Fibroblast of lung (primary cell): ENCODE results near the gene FBXW11. TPM values are rescaled to one million over a fixed set of nuclear protein-coding genes. Genes with fewer than 3 reads are reported as not detected.

Source experiments
- DNase-seq, 2 donors: peaks; one replicate each; pipeline versions ENCODE4 v3.0.0 to v3.0.0-alpha.2; 2010; ENCODE audit warnings: low read depth in 2 of 2
- H2AFZ ChIP-seq: 2 replicates; pipeline ENCODE4 v1.5.1; 2012; ENCODE audit warnings: low read length, control low read depth, inconsistent platforms
- H3K27ac ChIP-seq: 2 replicates; pipeline ENCODE4 v1.5.1; 2011; ENCODE audit warnings: low read length, control low read depth; ENCODE audit not compliant: insufficient read depth
- H3K27me3 ChIP-seq: 2 replicates; pipeline ENCODE4 v1.5.1; 2011; ENCODE audit warnings: mild to moderate bottlenecking, low read length; ENCODE audit not compliant: control insufficient read depth, insufficient read depth
- H3K36me3 ChIP-seq: 2 replicates; pipeline ENCODE4 v1.5.1; 2011; ENCODE audit warnings: low read length; ENCODE audit not compliant: control insufficient read depth, insufficient read depth
- H3K4me1 ChIP-seq: 2 replicates; pipeline ENCODE4 v1.5.1; 2011; ENCODE audit warnings: low read length; ENCODE audit not compliant: control insufficient read depth, insufficient read depth; ENCODE audit errors: extremely low read depth
- H3K4me2 ChIP-seq: 2 replicates; pipeline ENCODE4 v1.5.1; 2011; ENCODE audit warnings: low read length, control low read depth; ENCODE audit not compliant: insufficient read depth; ENCODE audit errors: extremely low read depth
- H3K4me3 ChIP-seq, 4 experiments: fragments of 200-600 bp in 1 of 4; sonication (generic) in 1 of 4; replicated peaks in 1 of 4; 2 replicates each; pipeline ENCODE4 v1.5.1; 2011 to 2016; ENCODE audit warnings: low read length in 4 of 4, low read depth in 3 of 4, mild to moderate bottlenecking in 3 of 4, control low read depth in 2 of 4, inconsistent platforms in 1 of 4, mixed read lengths in 1 of 4; ENCODE audit not compliant: insufficient read depth in 1 of 4; ENCODE audit errors: control extremely low read depth in 1 of 4
- H3K79me2 ChIP-seq: 2 replicates; pipeline ENCODE4 v1.5.1; 2012; ENCODE audit warnings: mild to moderate bottlenecking, low read length, inconsistent platforms; ENCODE audit not compliant: control insufficient read depth, insufficient read depth
- H3K9ac ChIP-seq: 2 replicates; pipeline ENCODE4 v1.5.1; 2011; ENCODE audit warnings: mild to moderate bottlenecking, low read length, control low read depth; ENCODE audit not compliant: insufficient read depth
- H3K9me3 ChIP-seq: 2 replicates; pipeline ENCODE4 v1.5.1; 2012; ENCODE audit warnings: low read depth, low read length; ENCODE audit not compliant: control insufficient read depth, insufficient read depth
- H4K20me1 ChIP-seq: 2 replicates; pipeline ENCODE4 v1.5.1; 2011; ENCODE audit warnings: low read length; ENCODE audit not compliant: control insufficient read depth, insufficient read depth; ENCODE audit errors: extremely low read depth
- EZH2 ChIP-seq: IDR thresholded peaks from 2 replicates; pipeline ENCODE4 v1.5.1; 2012; ENCODE audit warnings: low read length, control low read depth, mild to moderate bottlenecking; ENCODE audit errors: missing control alignments
- polyA plus RNA-seq, 2 donors: library from polyadenylated mRNA; depleted of rRNA in 1 of 2; stranded (reverse) in 1 of 2; unstranded in 1 of 2; fragments of >200 nt; gene quantifications; 2 replicates each; pipeline ENCODE4 v1.2.1, GENCODE V29; 2011 to 2012; ENCODE audit warnings: missing spikeins in 1 of 2
- total RNA-seq: library from RNA; depleted of rRNA; stranded (reverse); fragments of >200 nt; gene quantifications from 2 replicates; pipeline ENCODE4 v1.2.1, GENCODE V29; 2014
- TF ChIP-seq, protein P1 (sequence below), 2 donors: IDR thresholded peaks in 1 of 2; conservative IDR thresholded peaks in 1 of 2; 1 replicate in 1 of 2; 2 replicates in 1 of 2; pipeline ENCODE4 v1.5.1; 2011 to 2012; ENCODE audit warnings: low read length in 2 of 2, control low read depth in 1 of 2, inconsistent platforms in 1 of 2, low read depth in 1 of 2, mild to moderate bottlenecking in 1 of 2

FBXW11 gene
- total and polyA plus RNA-seq, 2 donors (not counting 1 experiment from before 2014, with no cell fraction given): 52.6 to 113 TPM

DNA sequence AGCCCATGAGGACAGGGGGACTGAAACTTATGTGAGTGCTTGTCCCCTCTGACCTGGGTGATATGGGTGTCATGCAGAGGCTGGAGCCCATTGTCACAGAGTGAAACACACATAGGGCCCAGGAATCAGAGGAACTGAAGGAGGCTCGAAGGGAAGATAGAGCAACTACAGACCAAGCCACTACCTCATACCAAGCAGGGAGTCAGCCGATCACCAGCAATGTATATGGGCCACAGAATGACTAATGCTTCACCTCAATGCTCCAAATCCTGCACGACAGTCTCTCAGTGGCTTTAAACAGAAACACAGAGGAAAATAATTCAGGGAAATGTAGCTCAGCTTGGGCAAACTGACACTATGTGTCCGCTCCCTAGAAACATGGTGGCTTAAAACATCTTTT lies 8.9 kb upstream of the FBXW11 start:
- H3K27ac ChIP-seq: no peak overlapping the region
- H3K9me3 ChIP-seq: no peaks in the 10 kb centered on the region
- no peaks in the 10 kb centered on the region for H3K79me2 ChIP-seq
- H4K20me1 ChIP-seq: no peaks in the 10 kb centered on the region
- no peaks in the 10 kb centered on the region for H3K36me3 ChIP-seq
- H3K4me1 ChIP-seq: no peaks in the 10 kb centered on the region
- H2AFZ ChIP-seq: no peak overlapping the region
- no peak overlapping the region for H3K9ac ChIP-seq
- no peaks in the 10 kb centered on the region for H3K27me3 ChIP-seq
- H3K4me3 ChIP-seq: no peak overlapping the region
- no peak for DNase-seq
- H3K4me2 ChIP-seq: no peak overlapping the region
- TF ChIP-seq, protein P1, sequence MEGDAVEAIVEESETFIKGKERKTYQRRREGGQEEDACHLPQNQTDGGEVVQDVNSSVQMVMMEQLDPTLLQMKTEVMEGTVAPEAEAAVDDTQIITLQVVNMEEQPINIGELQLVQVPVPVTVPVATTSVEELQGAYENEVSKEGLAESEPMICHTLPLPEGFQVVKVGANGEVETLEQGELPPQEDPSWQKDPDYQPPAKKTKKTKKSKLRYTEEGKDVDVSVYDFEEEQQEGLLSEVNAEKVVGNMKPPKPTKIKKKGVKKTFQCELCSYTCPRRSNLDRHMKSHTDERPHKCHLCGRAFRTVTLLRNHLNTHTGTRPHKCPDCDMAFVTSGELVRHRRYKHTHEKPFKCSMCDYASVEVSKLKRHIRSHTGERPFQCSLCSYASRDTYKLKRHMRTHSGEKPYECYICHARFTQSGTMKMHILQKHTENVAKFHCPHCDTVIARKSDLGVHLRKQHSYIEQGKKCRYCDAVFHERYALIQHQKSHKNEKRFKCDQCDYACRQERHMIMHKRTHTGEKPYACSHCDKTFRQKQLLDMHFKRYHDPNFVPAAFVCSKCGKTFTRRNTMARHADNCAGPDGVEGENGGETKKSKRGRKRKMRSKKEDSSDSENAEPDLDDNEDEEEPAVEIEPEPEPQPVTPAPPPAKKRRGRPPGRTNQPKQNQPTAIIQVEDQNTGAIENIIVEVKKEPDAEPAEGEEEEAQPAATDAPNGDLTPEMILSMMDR (conservative IDR thresholded peaks at IDR 0.05 in 1 of 2, IDR thresholded peaks at IDR 0.05 in 1 of 2; ENCODE audit: low read depth in 1 of 2, low read length in 2 of 2): no peak
- TF ChIP-seq EZH2: no peak

DNA sequence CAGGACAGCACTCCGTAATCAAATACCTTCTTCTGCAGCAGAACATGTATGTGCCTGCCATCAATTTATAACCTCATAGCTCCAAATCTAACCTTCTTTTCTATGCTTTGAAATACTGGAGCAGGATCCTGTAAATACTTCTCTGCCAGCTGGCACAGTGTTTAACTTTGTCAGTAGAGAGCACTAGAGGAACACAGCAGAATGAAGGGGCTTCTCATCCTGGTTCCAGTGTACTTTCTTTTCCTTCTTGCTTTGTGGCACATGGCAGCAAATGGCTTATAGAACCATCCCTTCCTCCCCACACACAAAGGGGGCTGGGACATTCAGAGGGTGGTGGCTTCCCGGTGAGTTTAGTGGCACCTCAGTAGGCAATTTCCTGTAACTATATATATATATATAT lies 3.8 kb upstream of the FBXW11 start:
- Histone ChIP-seq H3K9ac (no peak overlapping the region), H3K4me3 (no peak overlapping the region), H3K27ac (no peak overlapping the region), H2AFZ (no peak overlapping the region), H3K4me1 (no peaks in the 10 kb centered on the region), H3K36me3 (no peaks in the 10 kb centered on the region), H3K27me3 (no peaks in the 10 kb centered on the region), H3K4me2 (no peak overlapping the region), H3K79me2 (peaks cover 14% of the 10 kb centered on the region), H4K20me1 (no peaks in the 10 kb centered on the region), H3K9me3 (no peaks in the 10 kb centered on the region)
- peak in 1 of 2 donors; percentile 28 for DNase-seq
- TF ChIP-seq EZH2: no peak
- TF ChIP-seq, protein P1 (conservative IDR thresholded peaks at IDR 0.05 in 1 of 2, IDR thresholded peaks at IDR 0.05 in 1 of 2; ENCODE audit: low read depth in 1 of 2, low read length in 2 of 2): no peak

GRCh38 chr5:172009536-172010270 lies 3.3 kb upstream of the FBXW11 start:
- H3K4me1 ChIP-seq: no peaks in the 10 kb centered on the region
- peaks cover 2% of the 10 kb centered on the region for H4K20me1 ChIP-seq
- no peak overlapping the region for H3K4me3 ChIP-seq
- H2AFZ ChIP-seq: no peak overlapping the region
- H3K9ac ChIP-seq: no peak overlapping the region
- H3K4me2 ChIP-seq: no peak overlapping the region
- no peak overlapping the region for H3K27ac ChIP-seq
- no peaks in the 10 kb centered on the region for H3K9me3 ChIP-seq
- peaks cover 20% of the 10 kb centered on the region for H3K79me2 ChIP-seq
- DNase-seq: no peak
- TF ChIP-seq EZH2: no peak
- TF ChIP-seq, protein P1 (conservative IDR thresholded peaks at IDR 0.05 in 1 of 2, IDR thresholded peaks at IDR 0.05 in 1 of 2; ENCODE audit: low read depth in 1 of 2, low read length in 2 of 2): no peak
- H3K36me3 ChIP-seq: no peaks in the 10 kb centered on the region
- no peaks in the 10 kb centered on the region for H3K27me3 ChIP-seq
